SHP77 treated with DMSO at 0.1 percent for 48 hours (cell line): ENCODE results near the gene PBLD.

Experiments
- DNase-seq: peaks from one replicate; lab custom pipeline; 2025; lab: John Stamatoyannopoulos, UW

PBLD gene

GRCh38 chr10:68332259-68333057, at the start of gene PBLD:
Gene PBLD (minus strand): TSS chr10:68332928. CDS start chr10:68306844, 26,084 bp downstream.
- DNase-seq: peak; percentile 12

- no peak for DNase-seq
These were observed 38.9 kb upstream of the PBLD start for GRCh38 chr10:68371604-68372003.

- DNase-seq: no peak
These were observed 34.4 kb upstream of the PBLD start for GRCh38 chr10:68367121-68367520.

GRCh38 chr10:68366600-68366999, 33.9 kb upstream of the PBLD start:
- no peak for DNase-seq

- DNase-seq: no peak
These were observed 32.9 kb upstream of the PBLD start for GRCh38 chr10:68365611-68366010.

- no peak for DNase-seq
These were observed 31.6 kb upstream of the PBLD start for GRCh38 chr10:68364101-68364886.

- no peak for DNase-seq
These were observed 29.9 kb upstream of the PBLD start for GRCh38 chr10:68362590-68362989.

- no peak for DNase-seq
These were observed 26.5 kb upstream of the PBLD start for GRCh38 chr10:68359189-68359588.

GRCh38 chr10:68353537-68353936, 20.8 kb upstream of the PBLD start:
- no peak for DNase-seq

GRCh38 chr10:68348265-68348741, 15.6 kb upstream of the PBLD start:
- no peak for DNase-seq

- no peak for DNase-seq
These were observed 14.0 kb upstream of the PBLD start for GRCh38 chr10:68346774-68347173.

- DNase-seq: no peak
These were observed 12.9 kb upstream of the PBLD start for GRCh38 chr10:68345621-68346020.

- DNase-seq: no peak
These were observed 10.3 kb upstream of the PBLD start for GRCh38 chr10:68342909-68343516.

- DNase-seq: no peak
These were observed 7.8 kb upstream of the PBLD start for GRCh38 chr10:68340358-68341080.

- no peak for DNase-seq
These were observed 4.1 kb upstream of the PBLD start for GRCh38 chr10:68336754-68337351.

- DNase-seq: no peak
These were observed 2.1 kb upstream of the PBLD start for GRCh38 chr10:68334672-68335467.

GRCh38 chr10:68333440-68334431, 1.0 kb upstream of the PBLD start:
- DNase-seq: no peak

- no peak for DNase-seq
These were observed 299 bp upstream of the PBLD start for GRCh38 chr10:68333058-68333395.

GRCh38 chr10:68331455-68332258, 1.1 kb downstream of the PBLD start, which contains the start of gene HNRNPH3:
Gene HNRNPH3 (plus strand): TSS chr10:68332064. CDS start chr10:68337222, 5,158 bp downstream.
- peak; percentile 62 for DNase-seq
